ENCODE measurements around the gene LARGE1. TPM values are rescaled to one million over a fixed set of nuclear protein-coding genes. Genes with fewer than 3 reads are reported as not detected.

Gene LARGE1
- total RNA-seq, 1 experiment from 2014 or later: 1.5 TPM

GRCh38 chr22:33553493-33553892 lies 366.8 kb downstream of the LARGE1 start:
- no peak overlapping the region for H3K4me3 ChIP-seq (replicated peaks in 1 of 2; ENCODE audit: low read depth in 1 of 2, low read length in 2 of 2)
- no peak for TF ChIP-seq ZNF274 (IDR thresholded peaks at IDR 0.05; ENCODE audit: low read depth, low read length)
- no peak for TF ChIP-seq EZH2phosphoT487 (IDR thresholded peaks at IDR 0.05; ENCODE audit: borderline replicate concordance)
- no peak for TF ChIP-seq POLR2AphosphoS5 (IDR thresholded peaks at IDR 0.05; ENCODE audit: low read depth, low read length)
- no peak for TF ChIP-seq CTCF (IDR thresholded peaks at IDR 0.05 in 2 of 3, conservative IDR thresholded peaks at IDR 0.05 in 1 of 3; ENCODE audit: borderline replicate concordance in 1 of 3, insufficient read depth in 1 of 3, low read depth in 2 of 3, low read length in 2 of 3)
- TF ChIP-seq EGR1 (IDR thresholded peaks at IDR 0.05; ENCODE audit: low read depth): no peak
- no peak for TF ChIP-seq ZFX (IDR thresholded peaks at IDR 0.05)
- no peak for TF ChIP-seq TCF7L2 (IDR thresholded peaks at IDR 0.05; ENCODE audit: borderline replicate concordance, extremely low read depth, insufficient read depth, insufficient read length)
- no peak for TF ChIP-seq MAX (IDR thresholded peaks at IDR 0.05)
- TF ChIP-seq ATF3 (IDR thresholded peaks at IDR 0.05): no peak
- no peak for TF ChIP-seq SIN3A (IDR thresholded peaks at IDR 0.05; ENCODE audit: low read depth)
- TF ChIP-seq CEBPB (IDR thresholded peaks at IDR 0.05; ENCODE audit: low read depth): no peak
- no peak for TF ChIP-seq JUND (IDR thresholded peaks at IDR 0.05)
- TF ChIP-seq YY1 (IDR thresholded peaks at IDR 0.05; ENCODE audit: extremely low read depth, insufficient replicate concordance, low read depth, low read length): no peak
- no peak for TF ChIP-seq SRF (IDR thresholded peaks at IDR 0.05; ENCODE audit: low read depth)
- TF ChIP-seq RAD21 (IDR thresholded peaks at IDR 0.05; ENCODE audit: low read depth): no peak
- TF ChIP-seq CBX3 (IDR thresholded peaks at IDR 0.05; ENCODE audit: low read depth): no peak
- no peak for TF ChIP-seq POLR2A (IDR thresholded peaks at IDR 0.05; ENCODE audit: borderline replicate concordance, extremely low read depth, insufficient read depth, insufficient read length)
- no peak for TF ChIP-seq EZH2 (IDR thresholded peaks at IDR 0.05)
- TF ChIP-seq ELF1 (IDR thresholded peaks at IDR 0.05; ENCODE audit: borderline replicate concordance, low read depth): no peak
- RAD21 ChIA-PET (ENCODE audit: low non-redundant PET in 1 of 2, low total read pairs in 2 of 2, uncharacterized antibody in 2 of 2, unreplicated experiment in 2 of 2): no interaction called here
- no peak overlapping the region for H2AFZ ChIP-seq (ENCODE audit: low read depth, low read length, poor library complexity, severe bottlenecking)
- H3K9me2 ChIP-seq (ENCODE audit: insufficient read depth): no peaks in the 10 kb centered on the region
- BruUV-seq (replicated peaks): no TSS peak
- DNase-seq (ENCODE audit: low read depth, low spot score): no peak
- ATAC-seq: no peak
- POLR2A ChIA-PET: no interaction called here
- H3K36me3 ChIP-seq (ENCODE audit: control insufficient read depth in 1 of 2, insufficient read depth in 2 of 2, low read length in 2 of 2): no peaks in the 10 kb centered on the region
- CTCF ChIA-PET: no interaction called here
- no peak overlapping the region for H3K4me2 ChIP-seq (ENCODE audit: low read length)
- H3K4me1 ChIP-seq (ENCODE audit: control insufficient read depth in 1 of 2, insufficient read depth in 2 of 2, low read length in 2 of 2): no peaks in the 10 kb centered on the region
- no peak overlapping the region for H3K27ac ChIP-seq (ENCODE audit: low read depth, low read length)
- intact Hi-C loops (cut with micrococcal nuclease): no loop called here
- no peaks in the 10 kb centered on the region for H3K27me3 ChIP-seq (ENCODE audit: insufficient read depth, low read length)
- H3K9ac ChIP-seq (ENCODE audit: low read length): no peak overlapping the region
- peaks cover 4 to 17% of the 10 kb centered on the region in 2 experiments; a peak in 2 of 4 replicates for H3K9me3 ChIP-seq (ENCODE audit: control insufficient read depth in 1 of 2, insufficient read depth in 1 of 2, low read depth in 1 of 2, low read length in 2 of 2)
- H3K79me2 ChIP-seq (ENCODE audit: insufficient read depth, low read length): no peaks in the 10 kb centered on the region
- no peaks in the 10 kb centered on the region for H4K20me1 ChIP-seq (ENCODE audit: insufficient read depth)
